ENCODE data around the gene ZNF438.

ZNF438 gene

GRCh38 chr10:30898964-30899363 lies 132.7 kb downstream of the ZNF438 start:
- ChIA-PET CTCF (interaction anchor here (0.5 kb wide), 1 partner anchor 94 kb away, joined by 3 read pairs; no protein-coding TSS in a partner anchor), POLR2A (no interaction called here)
- TF ChIP-seq ELF4 (IDR thresholded peaks at IDR 0.05) (no peak), CTBP1 (IDR thresholded peaks at IDR 0.05; ENCODE audit: borderline replicate concordance) (no peak), NFRKB (IDR thresholded peaks at IDR 0.05) (no peak), SP1 (IDR thresholded peaks at IDR 0.05) (no peak), TARDBP (IDR thresholded peaks at IDR 0.05) (no peak), FOXM1 (IDR thresholded peaks at IDR 0.05; ENCODE audit: borderline replicate concordance) (no peak), PKNOX1 (IDR thresholded peaks at IDR 0.05) (no peak), L3MBTL2 (conservative IDR thresholded peaks at IDR 0.05) (no peak), FOXA1 (IDR thresholded peaks at IDR 0.05) (no peak), LEF1 (IDR thresholded peaks at IDR 0.05; ENCODE audit: borderline replicate concordance) (no peak), SUZ12 (IDR thresholded peaks at IDR 0.05) (no peak), FOXK2 (IDR thresholded peaks at IDR 0.05) (no peak), HDGF (IDR thresholded peaks at IDR 0.05; ENCODE audit: borderline replicate concordance) (no peak), BHLHE40 (IDR thresholded peaks at IDR 0.05; ENCODE audit: borderline replicate concordance) (no peak), ZNF384 (IDR thresholded peaks at IDR 0.05) (no peak), ARNT (IDR thresholded peaks at IDR 0.05) (no peak)
- no peak for DNase-seq (ENCODE audit: extremely low spot score)

GRCh38 chr10:30897547-30897946 lies 134.1 kb downstream of the ZNF438 start:
- DNase-seq (ENCODE audit: extremely low spot score): no peak
- TF ChIP-seq TARDBP (IDR thresholded peaks at IDR 0.05) (no peak), FOXK2 (IDR thresholded peaks at IDR 0.05) (no peak), LEF1 (IDR thresholded peaks at IDR 0.05; ENCODE audit: borderline replicate concordance) (no peak), NFRKB (IDR thresholded peaks at IDR 0.05) (no peak), ARNT (IDR thresholded peaks at IDR 0.05) (no peak), FOXA1 (IDR thresholded peaks at IDR 0.05) (no peak), CTBP1 (IDR thresholded peaks at IDR 0.05; ENCODE audit: borderline replicate concordance) (no peak), SUZ12 (IDR thresholded peaks at IDR 0.05) (no peak), ELF4 (IDR thresholded peaks at IDR 0.05) (no peak), ZNF384 (IDR thresholded peaks at IDR 0.05) (no peak), L3MBTL2 (conservative IDR thresholded peaks at IDR 0.05) (no peak), SP1 (IDR thresholded peaks at IDR 0.05) (no peak), BHLHE40 (IDR thresholded peaks at IDR 0.05; ENCODE audit: borderline replicate concordance) (no peak), HDGF (IDR thresholded peaks at IDR 0.05; ENCODE audit: borderline replicate concordance) (no peak), FOXM1 (IDR thresholded peaks at IDR 0.05; ENCODE audit: borderline replicate concordance) (no peak), PKNOX1 (IDR thresholded peaks at IDR 0.05) (no peak)
- POLR2A ChIA-PET: no interaction called here
- CTCF ChIA-PET: interaction anchor here (1.0 kb wide), 1 partner anchor 114 kb away, joined by 4 read pairs; no protein-coding TSS in a partner anchor

GRCh38 chr10:30897048-30897447 lies 134.6 kb downstream of the ZNF438 start:
- ChIA-PET CTCF (interaction anchor here (1.0 kb wide), 1 partner anchor 114 kb away, joined by 4 read pairs; no protein-coding TSS in a partner anchor), POLR2A (no interaction called here)
- no peak for TF ChIP-seq ARNT (IDR thresholded peaks at IDR 0.05)
- no peak for TF ChIP-seq TARDBP (IDR thresholded peaks at IDR 0.05)
- no peak for TF ChIP-seq FOXM1 (IDR thresholded peaks at IDR 0.05; ENCODE audit: borderline replicate concordance)
- TF ChIP-seq LEF1 (IDR thresholded peaks at IDR 0.05; ENCODE audit: borderline replicate concordance): no peak
- no peak for TF ChIP-seq CTBP1 (IDR thresholded peaks at IDR 0.05; ENCODE audit: borderline replicate concordance)
- TF ChIP-seq ZNF384 (IDR thresholded peaks at IDR 0.05): no peak
- no peak for TF ChIP-seq SUZ12 (IDR thresholded peaks at IDR 0.05)
- TF ChIP-seq BHLHE40 (IDR thresholded peaks at IDR 0.05; ENCODE audit: borderline replicate concordance): no peak
- no peak for TF ChIP-seq NFRKB (IDR thresholded peaks at IDR 0.05)
- TF ChIP-seq PKNOX1 (IDR thresholded peaks at IDR 0.05): no peak
- TF ChIP-seq ELF4 (IDR thresholded peaks at IDR 0.05): no peak
- TF ChIP-seq FOXK2 (IDR thresholded peaks at IDR 0.05): no peak
- TF ChIP-seq FOXA1 (IDR thresholded peaks at IDR 0.05): no peak
- no peak for TF ChIP-seq SP1 (IDR thresholded peaks at IDR 0.05)
- no peak for TF ChIP-seq HDGF (IDR thresholded peaks at IDR 0.05; ENCODE audit: borderline replicate concordance)
- no peak for TF ChIP-seq L3MBTL2 (conservative IDR thresholded peaks at IDR 0.05)
- DNase-seq (ENCODE audit: extremely low spot score): no peak

- ChIA-PET POLR2A (interaction anchor here (0.5 kb wide), 1 partner anchor 24 kb away, joined by 4 read pairs; no protein-coding TSS in a partner anchor), CTCF (no interaction called here)
- TF ChIP-seq NFRKB (IDR thresholded peaks at IDR 0.05) (no peak), TARDBP (IDR thresholded peaks at IDR 0.05) (no peak), FOXK2 (IDR thresholded peaks at IDR 0.05) (no peak), ELF4 (IDR thresholded peaks at IDR 0.05) (no peak)
- no peak for DNase-seq (ENCODE audit: extremely low spot score)
Measured at GRCh38 chr10:30894221-30894620, 137.4 kb downstream of the ZNF438 start.

GRCh38 chr10:30893208-30893607 lies 138.5 kb downstream of the ZNF438 start:
- no peak for TF ChIP-seq LEF1 (IDR thresholded peaks at IDR 0.05; ENCODE audit: borderline replicate concordance)
- TF ChIP-seq CTBP1 (IDR thresholded peaks at IDR 0.05; ENCODE audit: borderline replicate concordance): no peak
- TF ChIP-seq BHLHE40 (IDR thresholded peaks at IDR 0.05; ENCODE audit: borderline replicate concordance): no peak
- no peak for TF ChIP-seq ARNT (IDR thresholded peaks at IDR 0.05)
- no peak for TF ChIP-seq SP1 (IDR thresholded peaks at IDR 0.05)
- TF ChIP-seq L3MBTL2 (conservative IDR thresholded peaks at IDR 0.05): no peak
- TF ChIP-seq FOXM1 (IDR thresholded peaks at IDR 0.05; ENCODE audit: borderline replicate concordance): no peak
- no peak for TF ChIP-seq FOXA1 (IDR thresholded peaks at IDR 0.05)
- TF ChIP-seq PKNOX1 (IDR thresholded peaks at IDR 0.05): no peak
- TF ChIP-seq SUZ12 (IDR thresholded peaks at IDR 0.05): no peak
- TF ChIP-seq NFRKB (IDR thresholded peaks at IDR 0.05): no peak
- TF ChIP-seq TARDBP (IDR thresholded peaks at IDR 0.05): no peak
- TF ChIP-seq HDGF (IDR thresholded peaks at IDR 0.05; ENCODE audit: borderline replicate concordance): no peak
- TF ChIP-seq ELF4 (IDR thresholded peaks at IDR 0.05): no peak
- DNase-seq (ENCODE audit: extremely low spot score): no peak
- ChIA-PET CTCF (no interaction called here), POLR2A (no interaction called here)
